Common myeloid progenitor, CD34-positive (primary cell): ENCODE results near the gene TRABD2B.

ENCODE experiments used
- CTCF ChIA-PET: fragments of 350-600 bp; sonication (Branson Sonifier 250); formaldehyde crosslinking; loops from one replicate; lab custom pipeline; 2021; ENCODE audit warnings: antibody characterized with exemption; lab: Charles Lee
- POLR2A ChIA-PET: fragments of 350-600 bp; sonication (Branson Sonifier 250); formaldehyde crosslinking; loops from one replicate; lab custom pipeline; 2021; ENCODE audit warnings: antibody characterized with exemption; lab: Charles Lee
- DNase-seq, 3 donors: peaks; one replicate each; pipeline versions ENCODE4 v3.0.0 to v3.0.0-alpha.2; 2013
- H3K27ac ChIP-seq, 2 experiments: 1 replicate in 1 of 2; 2 replicates in 1 of 2; pipeline ENCODE4 v1.7.0; 2013; ENCODE audit warnings: inconsistent platforms in 2 of 2, low read length in 2 of 2, mild to moderate bottlenecking in 2 of 2, low read depth in 1 of 2, moderate library complexity in 1 of 2; ENCODE audit not compliant: severe bottlenecking in 2 of 2, insufficient read depth in 1 of 2, poor library complexity in 1 of 2
- H3K27me3 ChIP-seq, 5 experiments: replicated peaks in 2 of 5; 1 replicate in 3 of 5; 2 replicates in 2 of 5; pipeline versions ENCODE4 v1.6.1 to v1.7.0; 2013; ENCODE audit warnings: low read length in 4 of 5, mild to moderate bottlenecking in 2 of 5, moderate library complexity in 2 of 5, inconsistent platforms in 1 of 5; ENCODE audit not compliant: insufficient read depth in 5 of 5, control insufficient read depth in 4 of 5
- H3K36me3 ChIP-seq, 4 experiments: 1 replicate in 2 of 4; 2 replicates in 2 of 4; pipeline versions ENCODE4 v1.6.1 to v1.7.0; 2013; ENCODE audit warnings: low read length in 3 of 4, control low read depth in 1 of 4, mild to moderate bottlenecking in 1 of 4; ENCODE audit not compliant: control insufficient read depth in 4 of 4, insufficient read depth in 4 of 4
- H3K4me1 ChIP-seq, 4 experiments: 1 replicate in 3 of 4; 2 replicates in 1 of 4; pipeline versions ENCODE4 v1.6.1 to v1.7.1; 2013; ENCODE audit warnings: low read length in 3 of 4, mild to moderate bottlenecking in 3 of 4, control low read depth in 1 of 4, inconsistent platforms in 1 of 4, moderate library complexity in 1 of 4; ENCODE audit not compliant: control insufficient read depth in 4 of 4, insufficient read depth in 4 of 4; ENCODE audit errors: control extremely low read depth in 1 of 4
- H3K4me3 ChIP-seq, 7 experiments: 1 replicate in 4 of 7; 2 replicates in 3 of 7; pipeline versions ENCODE4 v1.5.1 to v1.7.0; 2013; ENCODE audit warnings: mild to moderate bottlenecking in 7 of 7, low read length in 6 of 7, moderate library complexity in 6 of 7, inconsistent platforms in 2 of 7, low read depth in 2 of 7, control low read depth in 1 of 7; ENCODE audit not compliant: insufficient read depth in 4 of 7, control insufficient read depth in 1 of 7; ENCODE audit errors: extremely low read depth in 1 of 7
- H3K9me3 ChIP-seq, 5 experiments: 1 replicate in 4 of 5; 2 replicates in 1 of 5; pipeline versions ENCODE4 v1.6.1 to v1.7.1; 2013; ENCODE audit warnings: low read length in 4 of 5, mild to moderate bottlenecking in 2 of 5, inconsistent platforms in 1 of 5, low read depth in 1 of 5, moderate library complexity in 1 of 5; ENCODE audit not compliant: control insufficient read depth in 4 of 5, insufficient read depth in 2 of 5; ENCODE audit errors: control extremely low read depth in 1 of 5
- WGBS: methylation state at CpG from one replicate; pipeline ENCODE4 v1.1.5; 2013; ENCODE audit not compliant: insufficient coverage; 5-methylcytosine and 5-hydroxymethylcytosine counted together

TRABD2B gene

DNA sequence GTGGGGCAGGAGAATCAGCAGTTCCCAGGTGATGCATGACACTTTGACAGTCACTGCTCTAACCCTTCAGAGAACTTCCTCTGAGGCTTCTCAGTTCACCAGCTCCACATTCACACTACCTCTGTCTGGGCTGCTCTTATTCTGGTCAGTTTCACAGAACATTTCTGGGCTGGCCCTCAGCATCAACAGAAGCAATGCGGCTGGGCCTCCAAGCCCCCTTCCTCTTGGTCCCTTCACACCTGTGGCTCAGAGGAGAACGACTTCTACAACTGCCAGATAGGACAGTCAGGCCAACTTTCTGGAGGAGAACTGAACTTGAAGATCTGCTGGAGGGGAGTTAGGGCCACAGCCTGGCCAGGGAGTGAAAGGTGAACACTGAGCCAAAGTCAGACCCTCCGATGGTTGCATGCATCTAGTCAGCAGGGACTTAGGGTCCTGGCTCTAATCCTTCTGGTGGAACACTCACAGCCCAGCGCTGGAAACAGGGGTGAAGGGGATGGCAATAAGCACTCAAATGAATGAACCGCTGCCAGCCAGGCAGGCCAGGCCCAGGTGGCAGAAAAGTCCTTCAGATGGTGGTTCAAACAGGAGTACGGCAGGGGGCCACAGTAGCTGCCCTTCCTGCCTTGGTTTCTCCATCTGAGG lies 285.2 kb downstream of the TRABD2B start:
- 71% methylated on average over 5 of the region's 6 CpGs for WGBS
- ChIA-PET CTCF (interaction anchor here (0.6 to 10.4 kb wide), 9 partner anchors 14 to 291 kb away, joined by 3 to 129 read pairs (median 4); partner anchors contain the start of gene FOXD2), POLR2A (interaction anchor here (0.6 to 0.9 kb wide), 2 partner anchors 204 to 275 kb away, joined by 3 to 4 read pairs; no protein-coding TSS in a partner anchor)

DNA sequence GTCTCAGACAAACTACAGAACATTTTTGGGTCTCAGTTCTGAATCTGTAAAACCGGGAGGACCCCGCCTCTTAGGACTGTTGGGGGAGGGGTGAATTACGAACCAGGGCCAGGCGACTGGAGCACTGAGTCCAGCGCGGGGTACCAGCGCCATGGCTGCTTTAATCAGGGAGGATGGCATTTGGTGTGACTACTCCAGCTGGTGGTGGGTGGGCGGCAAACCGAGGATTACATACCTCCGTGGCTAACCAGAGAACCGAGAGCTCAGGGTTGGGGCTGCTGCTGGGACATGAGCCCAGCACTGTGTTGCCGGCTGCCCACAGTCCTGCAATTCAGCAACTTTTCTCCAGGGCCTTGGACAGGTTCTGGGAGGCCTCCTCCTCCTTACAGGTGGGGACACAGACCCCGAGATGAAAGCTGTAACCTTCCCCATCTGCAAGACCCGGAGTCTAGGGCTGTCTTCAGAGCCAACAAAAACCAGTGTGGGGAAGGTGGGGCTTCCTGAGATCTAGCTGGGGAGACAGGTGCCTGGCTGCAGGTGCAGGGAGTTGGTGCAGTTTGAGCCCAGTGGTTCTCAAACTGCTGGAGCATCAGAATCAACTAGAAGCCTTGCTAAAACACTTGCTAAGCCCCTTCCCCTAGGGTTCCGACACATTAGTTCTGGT lies 285.9 kb downstream of the TRABD2B start:
- H3K4me3 ChIP-seq = no peak overlapping the region
- H3K27ac ChIP-seq = no peak overlapping the region
- DNase-seq = no peak
- ChIA-PET CTCF (interaction anchor here (0.7 to 10.4 kb wide), 9 partner anchors 11 to 277 kb away, joined by 3 to 129 read pairs (median 5); partner anchors contain the start of gene FOXD2), POLR2A (interaction anchor here (0.9 kb wide), 1 partner anchor 275 kb away, joined by 3 read pairs; no protein-coding TSS in a partner anchor)
- H3K4me1 ChIP-seq = peaks cover 0 to 27% (median 19%) of the 10 kb centered on the region in 4 experiments
- H3K9me3 ChIP-seq = no peaks in the 10 kb centered on the region
- no peaks in the 10 kb centered on the region for H3K36me3 ChIP-seq
- peaks cover 4 to 98% (median 45%) of the 10 kb centered on the region in 5 experiments for H3K27me3 ChIP-seq
- 53% methylated on average over 14 of the region's 15 CpGs for WGBS

More for the DNA sequence above, 285.2 kb downstream of the TRABD2B start:
- H3K4me3 ChIP-seq = no peak overlapping the region
- no peaks in the 10 kb centered on the region for H3K9me3 ChIP-seq
- no peaks in the 10 kb centered on the region for H3K36me3 ChIP-seq
- H3K4me1 ChIP-seq = peaks cover 0 to 27% (median 19%) of the 10 kb centered on the region in 4 experiments
- peaks cover 4 to 93% (median 45%) of the 10 kb centered on the region in 5 experiments for H3K27me3 ChIP-seq
- H3K27ac ChIP-seq = no peak overlapping the region
- no peak for DNase-seq
